HL-60 (cell line): Measurements from ENCODE around the gene COA5.
A peak's percentile ranks its signal among the peaks of the same experiment; 100 is the strongest.

ENCODE experiments used
- DNase-seq, 2 experiments: peaks; one replicate each; pipeline ENCODE4 v3.0.0-alpha.2; 2010 to 2020; ENCODE audit warnings: low read depth in 1 of 2, low spot score in 1 of 2
- H3K27ac ChIP-seq: fragments of 250-450 bp; sonication (Bioruptor Pico); replicated peaks from 2 replicates; pipeline ENCODE4 v1.5.1; 2020; ENCODE audit warnings: mild to moderate bottlenecking, moderate library complexity
- H3K27me3 ChIP-seq: fragments of 250-450 bp; sonication (Bioruptor Pico); 2 replicates; pipeline ENCODE4 v1.5.1; 2021; ENCODE audit warnings: mild to moderate bottlenecking, moderate library complexity; ENCODE audit not compliant: insufficient read depth, poor library complexity, severe bottlenecking
- H3K4me3 ChIP-seq: replicated peaks from 2 replicates; pipeline ENCODE4 v1.5.1; 2011; ENCODE audit warnings: mild to moderate bottlenecking, control low read depth, low read length; ENCODE audit not compliant: insufficient read depth
- CTCF ChIP-seq: IDR thresholded peaks from one replicate; pipeline ENCODE4 v1.5.1; 2011; ENCODE audit warnings: low read length, control low read depth, inconsistent platforms; ENCODE audit not compliant: insufficient read depth
- GABPA ChIP-seq: IDR thresholded peaks from 2 replicates; pipeline ENCODE4 v1.6.1; 2012; ENCODE audit warnings: low read depth
- POLR2AphosphoS5 ChIP-seq: IDR thresholded peaks from 2 replicates; pipeline ENCODE4 v1.6.1; 2012; ENCODE audit warnings: low read depth
- REST ChIP-seq: IDR thresholded peaks from 2 replicates; pipeline ENCODE4 v1.6.1; 2012; ENCODE audit warnings: low read depth; ENCODE audit not compliant: insufficient replicate concordance
- SPI1 ChIP-seq: IDR thresholded peaks from 2 replicates; pipeline ENCODE4 v1.6.1; 2012; ENCODE audit warnings: low read depth, mild to moderate bottlenecking, borderline replicate concordance

The COA5 gene

GRCh38 chr2:98564541-98565132 lies 43.7 kb downstream of the COA5 start:
- no peak for TF ChIP-seq REST
- TF ChIP-seq POLR2AphosphoS5: peak; percentile 42
- peak; percentile 45 to 53 for DNase-seq
- peak overlapping the region; percentile 29 for H3K27ac ChIP-seq
- no peak overlapping the region for H3K4me3 ChIP-seq
- H3K27me3 ChIP-seq: no peaks in the 10 kb centered on the region

DNA sequence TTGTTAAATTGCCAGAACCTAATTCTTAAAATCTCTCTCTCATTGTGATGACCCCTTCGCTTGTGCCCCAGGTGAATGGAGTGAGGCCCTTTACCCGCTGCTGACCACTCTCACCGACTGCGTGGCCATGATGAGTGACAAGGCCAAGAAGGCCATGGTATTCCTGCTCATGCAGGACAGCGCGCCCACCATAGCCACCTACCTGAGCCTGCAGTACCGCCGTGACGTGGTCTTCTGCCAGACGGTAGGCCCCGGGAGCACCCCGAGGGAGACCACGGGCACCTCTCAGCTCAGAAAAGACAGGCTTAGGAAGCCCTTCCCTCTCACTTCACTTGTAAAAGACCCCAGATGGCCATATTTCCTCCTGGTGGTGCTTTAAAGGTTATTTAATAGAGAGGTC lies 44.9 kb downstream of the COA5 start:
- no peak for DNase-seq
- Histone ChIP-seq H3K27me3 (no peaks in the 10 kb centered on the region), H3K4me3 (no peak overlapping the region), H3K27ac (no peak overlapping the region)
- no peak for TF ChIP-seq SPI1
- no peak for TF ChIP-seq GABPA
- no peak for TF ChIP-seq CTCF
- no peak for TF ChIP-seq POLR2AphosphoS5
- no peak for TF ChIP-seq REST

DNA sequence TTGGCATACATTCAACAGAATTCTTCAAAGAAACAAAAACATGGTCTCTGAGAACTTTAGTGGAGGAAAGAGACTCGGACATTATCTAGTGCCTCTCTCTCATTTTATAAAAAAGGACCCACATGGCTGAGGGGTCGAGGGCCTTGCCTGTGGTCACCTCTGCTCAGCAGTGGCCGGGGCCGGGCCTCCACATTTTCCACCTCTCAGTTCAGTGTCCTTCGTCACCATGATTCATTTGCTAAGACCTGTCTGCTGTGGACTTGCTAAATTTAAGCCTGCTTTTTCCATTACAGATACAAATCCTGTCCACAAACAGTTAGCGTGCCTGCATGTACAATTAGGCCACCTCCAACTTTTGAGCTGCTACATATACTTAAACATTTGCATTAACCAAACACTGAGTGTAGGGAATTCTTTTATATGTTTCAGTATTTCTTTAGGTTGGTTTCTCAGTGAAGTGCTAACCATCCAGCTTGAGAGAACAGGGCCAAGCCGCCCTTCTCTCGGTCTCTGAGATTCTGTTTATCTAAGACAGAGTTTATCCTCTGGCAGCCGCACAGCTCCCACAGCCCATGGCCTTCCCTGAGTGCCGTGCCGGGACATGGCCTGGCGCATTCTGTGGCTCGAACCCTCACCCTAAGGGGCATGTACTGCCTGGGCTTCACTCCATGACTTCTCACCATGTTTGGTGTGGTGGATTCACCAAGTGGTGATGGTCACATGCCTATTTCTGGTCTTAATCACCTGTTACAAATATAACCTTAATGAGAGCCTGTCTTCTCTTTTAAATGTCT lies 46.2 kb downstream of the COA5 start:
- Histone ChIP-seq H3K27me3 (no peaks in the 10 kb centered on the region), H3K4me3 (no peak overlapping the region), H3K27ac (no peak overlapping the region)
- DNase-seq: no peak
- TF ChIP-seq CTCF (no peak), SPI1 (no peak), REST (no peak), POLR2AphosphoS5 (no peak), GABPA (no peak)
